Kidney (tissue), 14 donors: ENCODE results near the gene VPS37D. TPM values are rescaled to one million over a fixed set of nuclear protein-coding genes. Genes with fewer than 3 reads are reported as not detected.
"Not testable (repeated sequence)": the region's sequence is repeated elsewhere in the genome, so short reads cannot be mapped to it uniquely, and the experiment has no call there.

Source experiments
- DNase-seq, 5 donors: peaks; one replicate each; pipeline ENCODE4 v3.0.0-alpha.2; 2013 to 2020
- FAIRE-seq: peaks from 2 replicates; lab custom pipeline; 2012; peaks lifted over from hg19 to GRCh38; lab: Jason Lieb, UNC
- H3K27ac ChIP-seq, 2 donors: one replicate each; pipeline ENCODE4 v1.7.0; 2013; ENCODE audit warnings: low read depth in 2 of 2, low read length in 2 of 2, inconsistent platforms in 1 of 2
- H3K27me3 ChIP-seq: one replicate; pipeline ENCODE4 v1.7.1; 2013; ENCODE audit warnings: low read length, inconsistent platforms; ENCODE audit not compliant: control insufficient read depth, insufficient read depth
- H3K36me3 ChIP-seq, 3 donors: one replicate each; pipeline versions ENCODE4 v1.7.0 to v1.7.1; 2013; ENCODE audit warnings: low read length in 3 of 3, control low read depth in 1 of 3, inconsistent platforms in 1 of 3; ENCODE audit not compliant: insufficient read depth in 3 of 3, control insufficient read depth in 2 of 3
- H3K4me1 ChIP-seq, 3 donors: one replicate each; pipeline versions ENCODE4 v1.7.0 to v1.7.1; 2013; ENCODE audit warnings: low read length in 3 of 3, inconsistent platforms in 1 of 3, low read depth in 1 of 3; ENCODE audit not compliant: control insufficient read depth in 2 of 3, insufficient read depth in 2 of 3
- H3K4me3 ChIP-seq, 3 donors: one replicate each; pipeline versions ENCODE4 v1.7.0 to v1.8.1; 2013; ENCODE audit warnings: low read length in 3 of 3, control low read depth in 1 of 3, inconsistent platforms in 1 of 3
- H3K9ac ChIP-seq, 3 donors: one replicate each; pipeline versions ENCODE4 v1.7.0 to v1.7.1; 2013; ENCODE audit warnings: low read length in 3 of 3, control low read depth in 1 of 3, inconsistent platforms in 1 of 3
- H3K9me3 ChIP-seq, 3 donors: one replicate each; pipeline versions ENCODE4 v1.7.0 to v1.7.1; 2013; ENCODE audit warnings: low read length in 3 of 3, control low read depth in 1 of 3, inconsistent platforms in 1 of 3; ENCODE audit not compliant: control insufficient read depth in 2 of 3, insufficient read depth in 1 of 3
- intact Hi-C: fragments of 100-400 bp; cut with DNase I; formaldehyde crosslinking; loops from one replicate; pipeline ENCODE4 v1.11.1; 2022
- polyA plus RNA-seq: library from polyadenylated mRNA; stranded (reverse); fragments of 350-450 nt; fragmentation: Illumina TruSeq; extraction: RNeasy Lipid Tissue Mini Kit (QIAGEN cat#74804); gene quantifications from one replicate; pipeline ENCODE4 v1.2.3, GENCODE V29; 2014; ENCODE audit warnings: low read depth, low replicate concordance; ENCODE audit not compliant: insufficient read depth
- total RNA-seq: library from RNA; stranded (reverse); fragmentation: NEBNext Ultra II Directional; extraction: Animal tissue kit (Norgen Biotek cat#: 25700); gene quantifications from one replicate; pipeline ENCODE4 v1.2.1, GENCODE V29; 2021
- TF ChIP-seq, protein P1 (sequence below): IDR thresholded peaks from 3 replicates; pipeline ENCODE4 v1.5.1; 2012; ENCODE audit warnings: mild to moderate bottlenecking, moderate library complexity, borderline replicate concordance; ENCODE audit not compliant: insufficient read depth; ENCODE audit errors: extremely low read depth
- donor health status: control.
- donor health status: control.
- donor health status: control.
- donor health status: control.
- donor health status: control.
- donor health status: DM: yes; HTN: yes; CAD: no.
- donor health status: Normal renal cell carcinoma (clear cell type).

VPS37D gene
- total and polyA plus RNA-seq, 2 donors from 2014 or later, result 13.2 to 19.3 TPM

DNA sequence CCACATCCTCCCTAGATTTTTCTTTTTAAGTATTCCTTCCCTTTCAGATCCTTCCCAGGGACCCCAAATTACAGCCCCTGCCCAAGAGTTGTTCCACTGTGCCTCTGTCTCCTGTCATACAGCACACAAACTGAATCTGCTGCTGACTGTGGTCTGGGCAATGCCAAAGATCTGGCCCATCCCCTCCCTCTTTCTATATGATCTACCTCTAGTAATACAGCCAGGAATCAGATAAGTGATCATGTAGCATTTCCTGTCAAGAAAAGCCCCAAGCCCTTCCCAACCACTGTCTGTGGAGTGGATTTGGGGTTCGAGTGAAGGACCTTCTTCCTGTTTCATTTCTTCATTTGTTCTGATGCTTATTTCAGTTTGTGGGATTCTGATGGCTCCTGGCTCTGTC lies 45.1 kb downstream of the VPS37D start:
- H3K4me1 ChIP-seq, result peaks cover 0 to 1% (median 0%) of the 10 kb centered on the region in 3 donors
- intact Hi-C loops, result no loop called here
- no peaks in the 10 kb centered on the region for H3K36me3 ChIP-seq
- no peak for DNase-seq
- FAIRE-seq, result no peak
- TF ChIP-seq, protein P1, sequence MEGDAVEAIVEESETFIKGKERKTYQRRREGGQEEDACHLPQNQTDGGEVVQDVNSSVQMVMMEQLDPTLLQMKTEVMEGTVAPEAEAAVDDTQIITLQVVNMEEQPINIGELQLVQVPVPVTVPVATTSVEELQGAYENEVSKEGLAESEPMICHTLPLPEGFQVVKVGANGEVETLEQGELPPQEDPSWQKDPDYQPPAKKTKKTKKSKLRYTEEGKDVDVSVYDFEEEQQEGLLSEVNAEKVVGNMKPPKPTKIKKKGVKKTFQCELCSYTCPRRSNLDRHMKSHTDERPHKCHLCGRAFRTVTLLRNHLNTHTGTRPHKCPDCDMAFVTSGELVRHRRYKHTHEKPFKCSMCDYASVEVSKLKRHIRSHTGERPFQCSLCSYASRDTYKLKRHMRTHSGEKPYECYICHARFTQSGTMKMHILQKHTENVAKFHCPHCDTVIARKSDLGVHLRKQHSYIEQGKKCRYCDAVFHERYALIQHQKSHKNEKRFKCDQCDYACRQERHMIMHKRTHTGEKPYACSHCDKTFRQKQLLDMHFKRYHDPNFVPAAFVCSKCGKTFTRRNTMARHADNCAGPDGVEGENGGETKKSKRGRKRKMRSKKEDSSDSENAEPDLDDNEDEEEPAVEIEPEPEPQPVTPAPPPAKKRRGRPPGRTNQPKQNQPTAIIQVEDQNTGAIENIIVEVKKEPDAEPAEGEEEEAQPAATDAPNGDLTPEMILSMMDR, result no peak
- no peak overlapping the region for H3K27ac ChIP-seq
- H3K4me3 ChIP-seq, result no peak overlapping the region
- H3K9me3 ChIP-seq, result no peaks in the 10 kb centered on the region
- no peak overlapping the region for H3K9ac ChIP-seq
- no peaks in the 10 kb centered on the region for H3K27me3 ChIP-seq

DNA sequence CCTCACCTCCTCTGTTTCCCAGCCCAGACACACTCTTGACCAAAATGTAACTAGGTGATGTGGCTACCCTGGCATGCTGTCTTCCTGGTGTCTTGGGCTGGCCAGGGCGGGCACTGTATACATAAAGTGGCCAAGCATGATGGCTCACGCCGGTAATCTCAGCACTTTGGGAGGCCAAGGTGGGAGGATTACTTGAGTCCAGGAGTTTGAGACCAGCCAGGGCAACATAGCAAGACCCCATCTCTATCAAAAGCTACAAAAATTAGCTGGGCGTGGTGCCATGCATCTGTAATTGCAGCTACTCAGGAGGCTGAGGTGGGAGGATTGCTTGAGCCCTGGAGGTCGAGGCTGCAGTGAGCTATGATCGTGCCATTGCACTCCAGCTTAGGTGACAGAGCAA lies 45.7 kb downstream of the VPS37D start:
- H3K9ac ChIP-seq, H3K27ac ChIP-seq, DNase-seq, H3K9me3 ChIP-seq, H3K36me3 ChIP-seq, H3K4me1 ChIP-seq, FAIRE-seq, H3K27me3 ChIP-seq, intact Hi-C loops, H3K4me3 ChIP-seq: not testable (repeated sequence)

DNA sequence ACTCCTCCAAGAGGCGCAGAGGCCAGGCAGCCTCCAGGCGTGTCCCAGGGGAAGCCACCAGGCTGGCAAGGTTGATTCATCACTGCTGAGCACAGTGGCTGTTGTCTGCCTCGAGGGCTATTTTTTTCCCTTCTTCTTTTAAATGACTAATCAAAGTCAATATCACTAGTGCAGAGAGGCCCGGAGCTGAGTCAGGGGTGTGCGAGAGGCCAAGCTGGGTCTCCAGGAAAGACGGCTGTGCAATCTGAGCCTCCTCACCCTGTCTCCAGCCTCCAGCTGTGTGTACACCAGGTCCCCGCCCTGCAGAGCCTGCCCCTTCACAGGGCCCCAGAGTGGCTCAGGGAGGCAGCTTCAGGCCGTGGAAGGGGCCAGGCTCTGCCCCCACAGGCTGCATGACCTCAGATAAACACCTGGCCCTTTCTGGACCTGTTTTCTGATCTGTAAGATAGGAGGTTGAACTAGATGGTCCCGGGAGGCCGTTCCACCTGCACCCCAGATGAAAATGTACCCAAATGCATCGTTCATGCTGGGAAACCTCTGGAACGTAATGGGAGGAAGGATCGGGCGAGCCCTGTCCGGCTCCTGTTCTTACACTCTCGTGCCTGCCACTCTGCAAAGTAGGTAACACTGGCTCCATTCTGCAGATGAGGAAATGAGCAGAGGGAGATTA lies 48.2 kb downstream of the VPS37D start:
- Histone ChIP-seq H3K4me1 (peaks cover 0 to 8% (median 0%) of the 10 kb centered on the region in 3 donors), H3K9me3 (no peaks in the 10 kb centered on the region), H3K27me3 (no peaks in the 10 kb centered on the region), H3K4me3 (no peak overlapping the region), H3K9ac (no peak overlapping the region), H3K27ac (no peak overlapping the region), H3K36me3 (no peaks in the 10 kb centered on the region)
- TF ChIP-seq, protein P1, result no peak
- FAIRE-seq (no peak), DNase-seq (peak in 4 of 5 donors; percentile 78 to 83 (median 80))
- intact Hi-C loops, result loop anchor here (5.0 kb wide), 1 partner anchor 108 kb away; no protein-coding TSS in a partner anchor

DNA sequence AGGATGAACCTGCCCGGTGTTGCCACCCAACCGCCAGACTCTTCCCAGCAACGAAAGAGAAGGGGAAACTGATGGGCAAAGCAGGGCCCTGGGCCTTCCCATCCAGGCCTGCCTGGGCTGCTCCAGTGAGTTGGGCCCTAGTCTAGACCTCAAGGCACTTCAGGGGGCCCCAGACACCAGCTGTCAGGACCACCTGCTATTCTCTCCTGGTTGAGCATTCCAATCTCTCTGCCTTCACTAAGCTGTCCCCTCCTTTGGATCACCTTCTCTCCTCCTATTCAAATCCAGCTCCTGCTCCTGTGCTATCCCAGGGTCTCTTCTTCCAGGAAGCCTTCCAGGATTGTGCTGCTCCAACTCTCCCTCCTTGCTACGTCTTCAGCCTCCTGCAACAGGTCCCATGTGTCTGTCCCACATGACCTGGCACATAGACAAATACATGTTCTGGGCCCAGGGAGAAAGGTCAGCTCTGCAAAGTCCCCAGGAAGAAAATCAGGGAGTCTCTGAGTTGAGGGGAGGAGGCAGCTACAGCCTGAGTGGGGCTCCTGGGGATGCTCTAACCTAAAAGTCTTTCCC lies 48.8 kb downstream of the VPS37D start:
- no peak overlapping the region for H3K9ac ChIP-seq
- peaks cover 0 to 8% (median 0%) of the 10 kb centered on the region in 3 donors for H3K4me1 ChIP-seq
- FAIRE-seq, result no peak
- intact Hi-C loops, result loop anchor here (5.0 kb wide), 1 partner anchor 109 kb away; no protein-coding TSS in a partner anchor
- no peak for DNase-seq
- H3K9me3 ChIP-seq, result no peaks in the 10 kb centered on the region
- no peak overlapping the region for H3K27ac ChIP-seq
- no peaks in the 10 kb centered on the region for H3K36me3 ChIP-seq
- H3K4me3 ChIP-seq, result no peak overlapping the region
- H3K27me3 ChIP-seq, result no peaks in the 10 kb centered on the region
- TF ChIP-seq, protein P1, result no peak
